ENCODE measurements around the gene ID4.

The ID4 gene

DNA sequence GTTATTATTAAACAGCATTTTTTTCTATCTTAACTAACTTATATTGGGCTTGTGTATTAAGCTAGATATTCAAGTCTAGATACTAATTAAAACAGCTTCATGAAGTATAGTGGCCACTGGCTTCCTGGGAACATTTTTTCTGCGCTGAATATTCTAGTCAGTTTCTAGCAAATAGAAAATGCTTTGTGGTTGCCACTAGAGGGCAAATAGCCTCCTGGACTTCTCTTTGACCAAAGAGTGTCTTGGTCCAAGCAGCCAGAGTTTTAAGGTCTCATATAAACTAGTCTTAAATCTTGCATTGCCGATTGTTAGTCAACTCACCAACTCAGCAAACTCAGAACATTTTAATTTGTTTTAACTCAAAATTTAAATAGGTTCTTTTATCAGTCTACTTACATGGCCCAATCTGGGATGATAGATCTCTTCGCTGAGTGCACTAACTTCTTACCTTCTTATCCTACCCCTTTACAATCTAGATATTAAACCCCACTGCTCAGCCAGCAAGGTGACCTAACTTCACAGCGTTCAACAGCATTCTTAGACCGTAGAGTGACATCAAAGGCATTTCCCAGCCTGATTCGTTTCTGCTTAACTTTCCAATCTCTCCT is 24.6 kb upstream of the ID4 start:
- H3K79me2 ChIP-seq, result no peaks in the 10 kb centered on the region

DNA sequence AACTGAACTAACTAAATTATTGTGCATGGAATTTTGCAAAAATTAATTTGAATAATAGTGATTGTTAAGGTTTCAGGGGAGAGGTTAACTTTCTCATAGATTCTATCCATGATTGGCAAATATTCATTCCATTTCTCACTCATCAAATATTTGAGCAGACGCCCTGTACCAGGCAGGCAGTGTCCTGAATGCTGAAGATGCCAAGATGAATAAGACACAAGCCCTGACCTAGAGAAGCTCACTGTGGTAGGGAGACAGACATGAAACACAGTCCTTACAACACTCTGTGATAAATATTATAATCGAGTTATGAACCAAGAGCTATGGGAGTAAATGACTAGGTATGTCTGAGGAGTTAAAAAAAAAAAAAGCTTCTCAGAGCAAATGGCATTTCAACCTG is 18.4 kb upstream of the ID4 start:
- H3K27me3 ChIP-seq (ENCODE audit: control insufficient read depth, insufficient read depth, low read length), result no peaks in the 10 kb centered on the region
- no peaks in the 10 kb centered on the region for H3K9me3 ChIP-seq (ENCODE audit: control insufficient read depth, low read length)
- no peak overlapping the region for H2AFZ ChIP-seq
- no peak overlapping the region for H3K27ac ChIP-seq
- no peak overlapping the region for H3K4me3 ChIP-seq (ENCODE audit: low read depth, low read length)
- TF ChIP-seq, protein P1, sequence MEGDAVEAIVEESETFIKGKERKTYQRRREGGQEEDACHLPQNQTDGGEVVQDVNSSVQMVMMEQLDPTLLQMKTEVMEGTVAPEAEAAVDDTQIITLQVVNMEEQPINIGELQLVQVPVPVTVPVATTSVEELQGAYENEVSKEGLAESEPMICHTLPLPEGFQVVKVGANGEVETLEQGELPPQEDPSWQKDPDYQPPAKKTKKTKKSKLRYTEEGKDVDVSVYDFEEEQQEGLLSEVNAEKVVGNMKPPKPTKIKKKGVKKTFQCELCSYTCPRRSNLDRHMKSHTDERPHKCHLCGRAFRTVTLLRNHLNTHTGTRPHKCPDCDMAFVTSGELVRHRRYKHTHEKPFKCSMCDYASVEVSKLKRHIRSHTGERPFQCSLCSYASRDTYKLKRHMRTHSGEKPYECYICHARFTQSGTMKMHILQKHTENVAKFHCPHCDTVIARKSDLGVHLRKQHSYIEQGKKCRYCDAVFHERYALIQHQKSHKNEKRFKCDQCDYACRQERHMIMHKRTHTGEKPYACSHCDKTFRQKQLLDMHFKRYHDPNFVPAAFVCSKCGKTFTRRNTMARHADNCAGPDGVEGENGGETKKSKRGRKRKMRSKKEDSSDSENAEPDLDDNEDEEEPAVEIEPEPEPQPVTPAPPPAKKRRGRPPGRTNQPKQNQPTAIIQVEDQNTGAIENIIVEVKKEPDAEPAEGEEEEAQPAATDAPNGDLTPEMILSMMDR (IDR thresholded peaks at IDR 0.05), result no peak
- H3K4me1 ChIP-seq, result no peaks in the 10 kb centered on the region
- no peaks in the 10 kb centered on the region for H3K36me3 ChIP-seq (ENCODE audit: control insufficient read depth, insufficient read depth, low read length)
- H3K4me2 ChIP-seq (ENCODE audit: low read length), result no peak overlapping the region
- no peaks in the 10 kb centered on the region for H3K79me2 ChIP-seq
- H3K9ac ChIP-seq, result no peak overlapping the region

More for the DNA sequence above, 24.6 kb upstream of the ID4 start:
- H3K9me3 ChIP-seq (ENCODE audit: control insufficient read depth, low read length), result no peaks in the 10 kb centered on the region
- H3K4me3 ChIP-seq (ENCODE audit: low read depth, low read length), result no peak overlapping the region
- H3K4me2 ChIP-seq (ENCODE audit: low read length), result no peak overlapping the region
- H2AFZ ChIP-seq, result no peak overlapping the region
- H3K9ac ChIP-seq, result no peak overlapping the region
- no peaks in the 10 kb centered on the region for H3K27me3 ChIP-seq (ENCODE audit: control insufficient read depth, insufficient read depth, low read length)
- no peaks in the 10 kb centered on the region for H3K4me1 ChIP-seq
- TF ChIP-seq, protein P1 (IDR thresholded peaks at IDR 0.05), result peak; percentile 57
- no peaks in the 10 kb centered on the region for H3K36me3 ChIP-seq (ENCODE audit: control insufficient read depth, insufficient read depth, low read length)
- no peak overlapping the region for H3K27ac ChIP-seq

DNA sequence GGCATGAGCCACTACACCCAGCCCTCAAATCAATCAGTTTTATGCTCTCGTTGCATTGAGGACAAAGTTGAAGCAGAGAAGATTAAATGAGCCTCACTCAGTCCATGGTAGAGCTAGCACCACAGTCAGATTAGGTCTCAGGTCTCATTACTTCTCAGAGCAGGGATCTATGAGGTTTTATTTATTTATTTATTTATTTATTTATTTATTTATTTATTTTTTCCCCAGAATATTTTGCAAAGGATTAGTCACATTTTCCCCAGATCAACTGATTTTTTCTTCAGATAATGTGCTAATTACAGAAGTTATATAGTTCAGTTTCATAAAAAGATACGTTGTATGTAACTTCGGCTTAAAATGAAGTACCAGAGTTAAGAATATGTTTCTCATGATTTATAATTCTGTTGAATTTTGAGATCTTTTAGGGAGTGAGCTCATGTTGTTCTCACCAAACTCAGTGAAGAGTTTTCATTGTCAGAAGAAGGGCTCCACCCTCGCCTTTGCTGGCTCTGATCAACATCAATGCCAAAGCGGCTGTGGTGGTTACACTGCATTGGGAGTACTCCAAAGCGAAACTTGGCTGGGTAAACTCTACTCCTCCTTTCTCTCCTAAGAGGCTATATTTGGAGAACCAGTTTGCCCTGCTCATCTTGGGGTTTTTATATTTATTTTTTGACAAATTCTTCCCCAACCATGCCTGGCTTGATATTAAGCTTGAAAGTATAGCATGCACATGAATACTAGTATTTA is 12.9 kb upstream of the ID4 start:
- H3K27me3 ChIP-seq (ENCODE audit: control insufficient read depth, insufficient read depth, low read length), result no peaks in the 10 kb centered on the region
- H3K9me3 ChIP-seq (ENCODE audit: control insufficient read depth, low read length), result no peaks in the 10 kb centered on the region
- no peaks in the 10 kb centered on the region for H3K4me1 ChIP-seq
- H3K36me3 ChIP-seq (ENCODE audit: control insufficient read depth, insufficient read depth, low read length), result no peaks in the 10 kb centered on the region
- H3K4me3 ChIP-seq (ENCODE audit: low read depth, low read length), result no peak overlapping the region
- H3K9ac ChIP-seq, result no peak overlapping the region
- H3K27ac ChIP-seq, result no peak overlapping the region
- TF ChIP-seq, protein P1 (IDR thresholded peaks at IDR 0.05), result no peak
- no peaks in the 10 kb centered on the region for H3K79me2 ChIP-seq
- no peak overlapping the region for H3K4me2 ChIP-seq (ENCODE audit: low read length)
- H2AFZ ChIP-seq, result no peak overlapping the region

DNA sequence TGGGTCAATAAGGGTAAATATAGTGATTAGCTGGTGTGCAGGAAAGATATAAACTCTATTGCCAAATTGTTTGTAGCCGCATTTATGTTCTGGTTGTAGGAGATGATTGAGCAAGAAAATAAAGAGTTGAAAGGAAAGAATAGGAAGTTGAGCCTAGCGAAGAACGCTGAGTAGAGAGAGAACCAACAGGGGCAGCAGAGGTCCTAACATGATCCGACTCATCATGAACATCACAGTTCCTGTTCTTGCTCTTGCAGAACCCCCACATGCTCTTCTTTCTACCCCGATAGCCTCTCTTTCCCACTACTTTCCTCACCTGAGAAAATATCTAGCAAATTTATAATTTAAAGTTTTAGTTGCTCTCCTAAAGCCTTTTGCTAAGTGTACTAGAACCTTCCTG is 9.9 kb upstream of the ID4 start:
- H3K79me2 ChIP-seq, result no peaks in the 10 kb centered on the region
- H3K4me3 ChIP-seq (ENCODE audit: low read depth, low read length), result no peak overlapping the region
- no peaks in the 10 kb centered on the region for H3K4me1 ChIP-seq
- no peaks in the 10 kb centered on the region for H3K36me3 ChIP-seq (ENCODE audit: control insufficient read depth, insufficient read depth, low read length)
- no peak overlapping the region for H3K27ac ChIP-seq
- TF ChIP-seq, protein P1 (IDR thresholded peaks at IDR 0.05), result no peak
- no peaks in the 10 kb centered on the region for H3K9me3 ChIP-seq (ENCODE audit: control insufficient read depth, low read length)
- H2AFZ ChIP-seq, result no peak overlapping the region
- H3K27me3 ChIP-seq (ENCODE audit: control insufficient read depth, insufficient read depth, low read length), result no peaks in the 10 kb centered on the region
- H3K4me2 ChIP-seq (ENCODE audit: low read length), result no peak overlapping the region
- H3K9ac ChIP-seq, result no peak overlapping the region

DNA sequence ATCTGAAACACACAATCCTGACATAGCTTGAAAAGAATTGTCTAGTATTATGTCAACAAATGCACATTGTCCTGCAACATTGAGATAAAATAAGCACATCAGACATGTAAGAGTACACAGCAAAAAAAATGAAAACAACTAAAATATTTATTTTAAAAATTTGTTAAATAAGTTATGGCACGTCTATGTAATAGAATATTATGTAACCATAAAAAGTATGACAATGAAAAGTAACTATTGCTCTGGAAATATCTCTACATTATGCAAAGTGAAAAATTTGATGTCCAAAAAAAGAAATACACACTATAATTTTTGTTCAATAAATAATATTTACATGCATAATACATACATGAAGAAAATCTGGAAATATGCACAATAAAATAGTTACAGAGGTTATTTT is 9.3 kb upstream of the ID4 start:
- Histone ChIP-seq H3K4me1 (no peaks in the 10 kb centered on the region), H3K4me2 (ENCODE audit: low read length) (no peak overlapping the region), H3K9me3 (ENCODE audit: control insufficient read depth, low read length) (no peaks in the 10 kb centered on the region), H3K79me2 (no peaks in the 10 kb centered on the region), H3K4me3 (ENCODE audit: low read depth, low read length) (no peak overlapping the region), H3K27me3 (ENCODE audit: control insufficient read depth, insufficient read depth, low read length) (no peaks in the 10 kb centered on the region), H3K27ac (no peak overlapping the region), H3K36me3 (ENCODE audit: control insufficient read depth, insufficient read depth, low read length) (no peaks in the 10 kb centered on the region), H3K9ac (no peak overlapping the region), H2AFZ (no peak overlapping the region)
- TF ChIP-seq, protein P1 (IDR thresholded peaks at IDR 0.05), result no peak

Measured in parathyroid adenoma (tissue), 2 donors.